IMR-90 (cell line): ENCODE measurements around the gene STX5. TPM values are rescaled to one million over a fixed set of nuclear protein-coding genes. Genes with fewer than 3 reads are reported as not detected.
"Not testable (repeated sequence)": the region's sequence is repeated elsewhere in the genome, so short reads cannot be mapped to it uniquely, and the experiment has no call there.

Experiments used
- ATAC-seq: fragments of 200-7000 bp; cut with Tn5 transposase; 2 replicates; pipeline ENCODE4 v1.9.1; 2020; ENCODE audit warnings: low read depth, mild to moderate bottlenecking, moderate library complexity
- BruUV-seq: library from RNA; stranded (reverse); fragments of 400-500 nt; replicated peaks from 2 replicates; lab custom pipeline; 2021; lab: Mats Ljungman, UMichigan
- CTCF ChIA-PET: fragments of 300-600 bp; formaldehyde crosslinking; extraction: SDS; loops from one replicate; lab custom pipeline; 2021; ENCODE audit warnings: antibody characterized with exemption; lab: Yijun Ruan, JAX
- POLR2A ChIA-PET: fragments of 300-600 bp; sonication (Branson Sonifier 250); formaldehyde crosslinking; loops from one replicate; lab custom pipeline; 2022; ENCODE audit warnings: antibody characterized with exemption; ENCODE audit not compliant: unreplicated experiment; lab: Charles Lee
- DNase-seq: peaks from one replicate; pipeline ENCODE4 v3.0.0; 2013
- H2AFZ ChIP-seq: replicated peaks from 2 replicates; pipeline ENCODE3; 2013; ENCODE audit warnings: low read length, mild to moderate bottlenecking; ENCODE audit not compliant: poor library complexity
- H2AK5ac ChIP-seq: 2 replicates; pipeline ENCODE4 v1.6.1; 2013; ENCODE audit warnings: low read depth, low read length, inconsistent platforms
- H2AK9ac ChIP-seq: replicated peaks from 2 replicates; pipeline ENCODE3; 2013; ENCODE audit warnings: mild to moderate bottlenecking, low read depth, low read length, moderate library complexity; ENCODE audit not compliant: poor library complexity
- H2BK120ac ChIP-seq: 2 replicates; pipeline ENCODE4 v1.6.1; 2013; ENCODE audit warnings: low read depth, low read length, inconsistent platforms
- H2BK15ac ChIP-seq: 3 replicates; pipeline ENCODE4 v1.6.1; 2013; ENCODE audit warnings: low read depth, low read length, inconsistent platforms
- H2BK20ac ChIP-seq: 2 replicates; pipeline ENCODE4 v1.6.1; 2013; ENCODE audit warnings: low read depth, mild to moderate bottlenecking, inconsistent platforms, low read length, moderate library complexity
- H2BK5ac ChIP-seq: 2 replicates; pipeline ENCODE4 v1.6.1; 2013; ENCODE audit warnings: mild to moderate bottlenecking, low read depth, low read length, inconsistent platforms; ENCODE audit not compliant: poor library complexity, severe bottlenecking
- H3K14ac ChIP-seq: replicated peaks from 2 replicates; pipeline ENCODE4 v1.6.1; 2013; ENCODE audit warnings: low read depth, low read length, inconsistent platforms
- H3K18ac ChIP-seq: 2 replicates; pipeline ENCODE4 v1.6.1; 2013; ENCODE audit warnings: low read depth, low read length, control low read depth
- H3K23ac ChIP-seq: 2 replicates; pipeline ENCODE4 v1.6.1; 2013; ENCODE audit warnings: low read depth, low read length, inconsistent platforms
- H3K27ac ChIP-seq: 2 replicates; pipeline ENCODE4 v1.5.1; 2013; ENCODE audit warnings: mild to moderate bottlenecking, control low read depth, low read length; ENCODE audit not compliant: insufficient read depth
- H3K27me3 ChIP-seq: 2 replicates; pipeline ENCODE4 v1.6.1; 2013; ENCODE audit warnings: low read length; ENCODE audit not compliant: control insufficient read depth, insufficient read depth
- H3K36me3 ChIP-seq: 2 replicates; pipeline ENCODE4 v1.6.1; 2013; ENCODE audit warnings: low read length, mixed read lengths; ENCODE audit not compliant: control insufficient read depth, insufficient read depth
- H3K4ac ChIP-seq: 2 replicates; pipeline ENCODE4 v1.6.1; 2013; ENCODE audit warnings: low read depth, low read length, inconsistent platforms
- H3K4me1 ChIP-seq: 2 replicates; pipeline ENCODE4 v1.6.1; 2013; ENCODE audit warnings: low read length, mixed read lengths; ENCODE audit not compliant: control insufficient read depth, insufficient read depth
- H3K4me2 ChIP-seq: 2 replicates; pipeline ENCODE4 v1.6.1; 2013; ENCODE audit warnings: low read depth, mild to moderate bottlenecking, control low read depth, low read length, moderate library complexity
- H3K4me3 ChIP-seq: 2 replicates; pipeline ENCODE4 v1.5.1; 2013; ENCODE audit warnings: low read depth, mild to moderate bottlenecking, control low read depth, low read length, moderate library complexity; ENCODE audit not compliant: insufficient read depth
- H3K56ac ChIP-seq: 2 replicates; pipeline ENCODE4 v1.6.1; 2013; ENCODE audit warnings: low read length, inconsistent platforms; ENCODE audit not compliant: insufficient read depth; ENCODE audit errors: extremely low read depth
- H3K79me1 ChIP-seq, 2 experiments: 2 replicates each; pipeline ENCODE4 v1.6.1; 2013; ENCODE audit warnings: low read length in 2 of 2, inconsistent platforms in 1 of 2, low read depth in 1 of 2
- H3K9ac ChIP-seq: 2 replicates; pipeline ENCODE4 v1.6.1; 2013; ENCODE audit warnings: low read depth, low read length, control low read depth
- H3K9me1 ChIP-seq: 2 replicates; pipeline ENCODE4 v1.6.1; 2013; ENCODE audit warnings: low read length, inconsistent platforms; ENCODE audit not compliant: insufficient read depth
- H3K9me3 ChIP-seq: 2 replicates; pipeline ENCODE4 v1.6.1; 2013; ENCODE audit warnings: low read length; ENCODE audit not compliant: control insufficient read depth, insufficient read depth
- H4K20me1 ChIP-seq: 2 replicates; pipeline ENCODE4 v1.6.1; 2013; ENCODE audit warnings: low read length, inconsistent platforms; ENCODE audit not compliant: insufficient read depth
- H4K5ac ChIP-seq: 2 replicates; pipeline ENCODE4 v1.6.1; 2013; ENCODE audit warnings: mild to moderate bottlenecking, low read depth, low read length, control low read depth
- H4K8ac ChIP-seq, 2 experiments: 2 replicates each; pipeline ENCODE4 v1.6.1; 2013; ENCODE audit warnings: low read depth in 2 of 2, low read length in 2 of 2, control low read depth in 1 of 2, inconsistent platforms in 1 of 2
- H4K91ac ChIP-seq: 2 replicates; pipeline ENCODE4 v1.6.1; 2013; ENCODE audit warnings: low read depth, low read length, inconsistent platforms; ENCODE audit not compliant: insufficient read depth
- WGBS, 2 experiments: methylation state at CpG; one replicate each; pipeline versions ENCODE4 v1.1.5 to v1.1.7; 2013; ENCODE audit warnings: missing lambda C conversion rate in 2 of 2; ENCODE audit not compliant: insufficient read length in 1 of 2; ENCODE audit errors: extremely low coverage in 2 of 2; 5-methylcytosine and 5-hydroxymethylcytosine counted together
- dilution Hi-C: fragments of 300-500 bp; cut with HindIII; formaldehyde crosslinking; loops from one replicate; pipeline ENCODE4 v1.14.3; 2018; ENCODE audit warnings: low sequenced_read_pairs; ENCODE audit not compliant: unreplicated experiment
- in situ Hi-C: fragments of 300-500 bp; cut with MboI; formaldehyde crosslinking; loops from 3 replicates; pipeline ENCODE4 v1.14.3; 2019; ENCODE audit warnings: low sequenced_read_pairs, inconsistent platforms, mixed read lengths
- intact Hi-C: fragments of 100-400 bp; cut with micrococcal nuclease; formaldehyde crosslinking; loops from 2 replicates; pipeline ENCODE4 v1.10.0; 2022
- polyA plus RNA-seq, 3 experiments: library from polyadenylated mRNA; depleted of rRNA; stranded (reverse); fragments of >200 nt; gene quantifications; 2 replicates each; pipeline ENCODE4 v1.2.3, GENCODE V29; 2012; ENCODE audit warnings: low replicate concordance in 1 of 3
- total RNA-seq: library from RNA; depleted of rRNA; stranded (reverse); fragments of >200 nt; gene quantifications from 2 replicates; pipeline ENCODE4 v1.2.3, GENCODE V29; 2012

The STX5 gene
- total and polyA plus RNA-seq, 2 of the 4 experiments (the other 2 are of a cell fraction) = 43.1 to 49.5 TPM

DNA sequence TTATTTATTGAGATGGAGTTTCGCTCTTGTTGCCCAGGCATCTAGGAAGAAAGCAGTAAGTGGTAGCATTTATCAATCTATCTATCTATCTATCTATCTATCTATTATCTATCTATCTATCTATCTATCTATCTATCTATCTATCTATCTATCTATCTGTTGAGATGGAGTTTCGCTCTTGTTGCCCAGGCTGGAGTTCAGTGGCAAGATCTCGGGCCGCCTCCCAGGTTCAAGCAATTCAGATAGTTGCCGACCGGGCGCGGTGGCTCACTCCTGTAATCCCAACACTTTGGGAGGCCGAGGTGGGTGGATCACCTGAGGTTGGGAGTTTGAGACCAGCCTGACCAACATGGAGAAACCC is 71.0 kb downstream of the STX5 start:
- H3K4me1 ChIP-seq, H3K27me3 ChIP-seq, H3K27ac ChIP-seq, H2BK120ac ChIP-seq, dilution Hi-C loops, H3K9me1 ChIP-seq, H2BK15ac ChIP-seq, H4K20me1 ChIP-seq, H2BK5ac ChIP-seq, DNase-seq, in situ Hi-C loops, H2BK20ac ChIP-seq, H3K4ac ChIP-seq, H3K36me3 ChIP-seq, H4K91ac ChIP-seq, BruUV-seq, H3K18ac ChIP-seq, H4K8ac ChIP-seq, H3K9ac ChIP-seq, H4K5ac ChIP-seq, H2AK9ac ChIP-seq, H3K23ac ChIP-seq, H3K56ac ChIP-seq, H3K4me3 ChIP-seq, H3K9me3 ChIP-seq, H3K14ac ChIP-seq, ATAC-seq: not testable (repeated sequence)
- Histone ChIP-seq H3K79me1 (peaks cover 19 to 26% of the 10 kb centered on the region in 2 experiments), H2AK5ac (peak overlapping the region; percentile 44; the same call in 1 of the 2 replicates), H2AFZ (peak overlapping the region; percentile 81), H3K4me2 (0 out of 2 replicates have a peak overlapping the region, but pooled peaks have one; percentile 28)
- ChIA-PET POLR2A (interaction anchor here (1.0 kb wide), 1 partner anchor 11 kb away, joined by 5 read pairs; the partner anchor contains the start of gene TAF6L), CTCF (interaction anchor here (0.7 to 1.0 kb wide), 2 partner anchors 8 to 87 kb away, joined by 3 to 5 read pairs; no protein-coding TSS in a partner anchor)
- WGBS, 2 experiments = no CpG with 5 or more reads among the region's 9 CpGs
- intact Hi-C loops = loop anchor here (5.0 kb wide), 1 partner anchor 34 kb away; the partner anchor contains the start of genes HNRNPUL2 and TTC9C
